ENCODE results near the gene KPNA3.

DNA sequence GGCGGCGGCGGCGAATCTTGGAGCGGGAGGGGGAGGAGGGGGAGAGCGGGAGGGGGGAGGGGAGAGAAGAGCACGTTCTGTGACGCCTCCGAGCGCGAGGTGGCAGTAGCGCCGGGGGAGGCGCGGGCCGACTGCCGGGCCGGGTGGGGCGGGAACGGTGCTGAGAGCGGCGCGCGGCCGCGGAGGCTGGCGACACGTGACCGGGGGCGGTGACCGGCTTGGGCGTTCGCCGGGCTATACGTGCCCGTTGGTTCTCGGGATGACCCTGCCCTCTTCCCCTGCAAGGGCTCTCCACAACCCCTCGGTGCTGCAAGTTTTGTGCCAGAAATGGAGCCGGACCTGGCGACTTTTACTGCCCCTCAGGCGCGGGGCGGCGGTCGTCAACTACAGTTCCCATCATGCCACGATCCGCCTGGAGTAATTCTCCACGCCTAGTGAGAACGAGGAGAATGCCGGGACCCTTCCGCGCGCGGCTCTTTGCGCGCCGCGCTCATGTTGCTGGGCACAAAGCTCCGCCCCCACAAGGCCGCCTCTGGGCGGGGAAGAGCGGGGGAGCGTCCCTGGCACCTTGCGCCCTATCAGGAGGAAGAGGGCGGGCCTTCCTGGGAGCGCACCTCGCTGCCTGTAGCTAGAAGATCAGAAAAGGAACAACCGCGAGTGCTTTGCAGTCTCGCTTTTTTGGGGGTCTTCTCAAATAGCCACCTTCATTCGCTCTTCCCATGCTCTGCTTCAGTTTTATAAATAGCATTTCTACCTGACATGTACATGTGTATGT lies at the start of gene KPNA3:
- TF ChIP-seq CTCF (IDR thresholded peaks at IDR 0.05; ENCODE audit: low read depth, low read length, poor library complexity, severe bottlenecking), result peak; percentile 21
- TF ChIP-seq EZH2phosphoT487 (IDR thresholded peaks at IDR 0.05; ENCODE audit: borderline replicate concordance, low read length), result no peak
